ENCODE results near the gene RPL28.
A peak's percentile ranks its signal among the peaks of the same experiment; 100 is the strongest.

Gene RPL28

GRCh38 chr19:55385724-55386492 lies at the start of gene RPL28:
RPL28 (plus strand) TSS chr19:55385932; CDS start chr19:55386358, 426 bp downstream.
- peak; percentile 99 for DNase-seq

- no peak for DNase-seq
Observed at GRCh38 chr19:55336101-55336500, 49.6 kb upstream of the RPL28 start.

GRCh38 chr19:55339105-55339888 lies 46.4 kb upstream of the RPL28 start, which contains the start of gene KMT5C:
KMT5C (plus strand) TSS chr19:55339876; CDS start chr19:55341937, 2,061 bp downstream.
- peak; percentile 100 for DNase-seq

GRCh38 chr19:55339889-55340783 lies 45.6 kb upstream of the RPL28 start:
- DNase-seq: no peak

GRCh38 chr19:55340784-55341147 lies 45.0 kb upstream of the RPL28 start:
- DNase-seq: peak; percentile 26

- peak; percentile 70 for DNase-seq
Observed at GRCh38 chr19:55341171-55341588, 44.6 kb upstream of the RPL28 start.

GRCh38 chr19:55341595-55342531 lies 43.9 kb upstream of the RPL28 start:
- DNase-seq: no peak

- no peak for DNase-seq
Observed at GRCh38 chr19:55344444-55344843, 41.3 kb upstream of the RPL28 start.

GRCh38 chr19:55345101-55345817 lies 40.5 kb upstream of the RPL28 start:
- DNase-seq: no peak

- no peak for DNase-seq
Observed at GRCh38 chr19:55345818-55346724, 39.7 kb upstream of the RPL28 start.

- no peak for DNase-seq
Observed at GRCh38 chr19:55346725-55347441, 38.8 kb upstream of the RPL28 start.

- DNase-seq: no peak
Observed at GRCh38 chr19:55347442-55348009, 38.2 kb upstream of the RPL28 start.

- DNase-seq: no peak
Observed at GRCh38 chr19:55348317-55349034, 37.3 kb upstream of the RPL28 start.

GRCh38 chr19:55350620-55351315 lies 35.0 kb upstream of the RPL28 start:
- DNase-seq: no peak

- no peak for DNase-seq
Observed at GRCh38 chr19:55352040-55352439, 33.7 kb upstream of the RPL28 start.

- no peak for DNase-seq
Observed at GRCh38 chr19:55352549-55353145, 33.1 kb upstream of the RPL28 start.

- no peak for DNase-seq
Observed at GRCh38 chr19:55353356-55353802, 32.4 kb upstream of the RPL28 start.
